Measurements from ENCODE around the gene PLXNC1. TPM values are rescaled to one million over a fixed set of nuclear protein-coding genes. Genes with fewer than 3 reads are reported as not detected.
A peak's percentile ranks its signal among the peaks of the same experiment; 100 is the strongest.

PLXNC1 gene
- total and polyA plus RNA-seq, 4 donors: 0.71 to 12.0 (median 3.3) TPM

GRCh38 chr12:94304566-94305061 lies 156.2 kb downstream of the PLXNC1 start:
- Histone ChIP-seq H3K9ac (ENCODE audit: low read depth in 1 of 2, low read length in 2 of 2) (no peak overlapping the region), H3K9me3 (ENCODE audit: control insufficient read depth in 4 of 4, low read length in 3 of 4) (no peaks in the 10 kb centered on the region), H3K27me3 (ENCODE audit: control insufficient read depth in 4 of 4, insufficient read depth in 4 of 4, low read length in 3 of 4) (no peaks in the 10 kb centered on the region), H3K27ac (ENCODE audit: low read depth in 1 of 2, low read length in 2 of 2) (no peak overlapping the region), H3K36me3 (ENCODE audit: control insufficient read depth in 4 of 4, insufficient read depth in 3 of 4, low read depth in 1 of 4, low read length in 3 of 4) (peaks cover 0 to 18% (median 2%) of the 10 kb centered on the region in 4 donors), H3K4me1 (ENCODE audit: control insufficient read depth in 4 of 4, insufficient read depth in 4 of 4, low read length in 3 of 4) (peaks cover 0 to 6% (median 2%) of the 10 kb centered on the region in 4 donors), H3K4me3 (ENCODE audit: low read depth in 1 of 3, low read length in 3 of 3) (no peak overlapping the region)
- 96% methylated on average over 3 of the region's 3 CpGs for WGBS
- no peak for DNase-seq (ENCODE audit: low spot score)
- TF ChIP-seq, protein P1, sequence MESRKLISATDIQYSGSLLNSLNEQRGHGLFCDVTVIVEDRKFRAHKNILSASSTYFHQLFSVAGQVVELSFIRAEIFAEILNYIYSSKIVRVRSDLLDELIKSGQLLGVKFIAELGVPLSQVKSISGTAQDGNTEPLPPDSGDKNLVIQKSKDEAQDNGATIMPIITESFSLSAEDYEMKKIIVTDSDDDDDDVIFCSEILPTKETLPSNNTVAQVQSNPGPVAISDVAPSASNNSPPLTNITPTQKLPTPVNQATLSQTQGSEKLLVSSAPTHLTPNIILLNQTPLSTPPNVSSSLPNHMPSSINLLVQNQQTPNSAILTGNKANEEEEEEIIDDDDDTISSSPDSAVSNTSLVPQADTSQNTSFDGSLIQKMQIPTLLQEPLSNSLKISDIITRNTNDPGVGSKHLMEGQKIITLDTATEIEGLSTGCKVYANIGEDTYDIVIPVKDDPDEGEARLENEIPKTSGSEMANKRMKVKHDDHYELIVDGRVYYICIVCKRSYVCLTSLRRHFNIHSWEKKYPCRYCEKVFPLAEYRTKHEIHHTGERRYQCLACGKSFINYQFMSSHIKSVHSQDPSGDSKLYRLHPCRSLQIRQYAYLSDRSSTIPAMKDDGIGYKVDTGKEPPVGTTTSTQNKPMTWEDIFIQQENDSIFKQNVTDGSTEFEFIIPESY (IDR thresholded peaks at IDR 0.05): no peak
- TF ChIP-seq RXRA (IDR thresholded peaks at IDR 0.05): no peak
- TF ChIP-seq, protein P2, sequence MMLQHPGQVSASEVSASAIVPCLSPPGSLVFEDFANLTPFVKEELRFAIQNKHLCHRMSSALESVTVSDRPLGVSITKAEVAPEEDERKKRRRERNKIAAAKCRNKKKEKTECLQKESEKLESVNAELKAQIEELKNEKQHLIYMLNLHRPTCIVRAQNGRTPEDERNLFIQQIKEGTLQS (IDR thresholded peaks at IDR 0.05): no peak
- TF ChIP-seq HNF4G (IDR thresholded peaks at IDR 0.05): no peak

DNA sequence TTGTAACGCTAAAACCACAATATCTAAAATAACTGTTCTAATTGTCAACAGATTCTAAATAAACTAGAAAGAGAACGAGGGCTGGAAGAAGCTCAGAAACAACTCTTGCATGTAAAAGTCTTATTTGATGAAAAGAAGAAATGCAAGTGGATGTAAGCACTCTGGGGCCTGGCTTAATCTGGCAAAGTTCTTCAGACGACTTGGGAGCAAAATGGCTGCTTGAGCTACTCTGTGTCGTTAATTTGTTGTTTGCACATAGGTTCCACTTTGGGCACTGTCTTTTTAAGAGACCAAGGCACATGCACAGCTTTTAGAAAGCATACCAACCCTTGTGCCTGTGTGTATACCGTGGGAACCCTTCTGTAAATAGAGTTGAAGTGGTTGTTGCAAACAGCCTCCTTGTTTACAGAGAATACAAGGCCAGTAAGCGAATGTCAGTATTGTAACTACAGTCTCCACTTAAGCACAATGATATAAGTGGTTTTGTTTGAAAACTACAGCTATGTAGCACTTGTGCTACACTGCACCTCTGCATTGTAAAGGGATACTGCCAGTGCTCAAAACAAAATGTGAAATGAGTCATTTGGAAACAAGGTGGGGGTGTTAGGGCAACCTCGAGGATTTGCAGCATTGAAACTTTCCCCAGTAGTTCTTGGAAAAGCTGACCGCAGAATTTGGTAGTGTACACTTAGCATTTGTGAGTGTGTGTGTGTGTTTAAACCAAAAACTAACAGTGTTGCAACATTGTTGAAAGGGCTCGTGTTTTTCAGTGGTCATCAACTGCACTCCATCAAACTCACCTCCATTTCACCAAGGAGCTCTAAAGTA lies 157.0 kb downstream of the PLXNC1 start:
- Histone ChIP-seq H3K36me3 (ENCODE audit: control insufficient read depth in 4 of 4, insufficient read depth in 3 of 4, low read depth in 1 of 4, low read length in 3 of 4) (peaks cover 0 to 18% (median 2%) of the 10 kb centered on the region in 4 donors), H3K27ac (ENCODE audit: low read depth in 1 of 2, low read length in 2 of 2) (no peak overlapping the region)

More for the DNA sequence above, 157.0 kb downstream of the PLXNC1 start:
- peak; percentile 33 to 72 for TF ChIP-seq JUND (IDR thresholded peaks at IDR 0.05)
- TF ChIP-seq TAF1 (conservative IDR thresholded peaks at IDR 0.05): no peak
- TF ChIP-seq, protein P1 (IDR thresholded peaks at IDR 0.05): no peak
- TF ChIP-seq FOXA2 (IDR thresholded peaks at IDR 0.05): peak; percentile 29
- no peak for TF ChIP-seq GABPA (IDR thresholded peaks at IDR 0.05 in 1 of 2, conservative IDR thresholded peaks at IDR 0.05 in 1 of 2)
- no peak for TF ChIP-seq EGR1 (IDR thresholded peaks at IDR 0.05; ENCODE audit: low read depth in 2 of 2)
- TF ChIP-seq, protein P2 (IDR thresholded peaks at IDR 0.05): peak; percentile 24
- TF ChIP-seq SP1 (IDR thresholded peaks at IDR 0.05): peak; percentile 57
- peak; percentile 6 for TF ChIP-seq YY1 (IDR thresholded peaks at IDR 0.05)
- peak in 1 of 2 donors; percentile 38 for TF ChIP-seq RAD21 (IDR thresholded peaks at IDR 0.05)
- peak in 1 of 2 donors; percentile 33 for TF ChIP-seq HNF4A (conservative IDR thresholded peaks at IDR 0.05)
- TF ChIP-seq, protein P3, sequence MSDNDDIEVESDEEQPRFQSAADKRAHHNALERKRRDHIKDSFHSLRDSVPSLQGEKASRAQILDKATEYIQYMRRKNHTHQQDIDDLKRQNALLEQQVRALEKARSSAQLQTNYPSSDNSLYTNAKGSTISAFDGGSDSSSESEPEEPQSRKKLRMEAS (IDR thresholded peaks at IDR 0.05): peak; percentile 25
- TF ChIP-seq RXRA (IDR thresholded peaks at IDR 0.05): peak; percentile 14 to 26
- no peaks in the 10 kb centered on the region for H3K9me3 ChIP-seq (ENCODE audit: control insufficient read depth in 4 of 4, low read length in 3 of 4)
- WGBS: 54% methylated on average over 9 of the region's 9 CpGs
- no peak overlapping the region for H3K9ac ChIP-seq (ENCODE audit: low read depth in 1 of 2, low read length in 2 of 2)
- peaks cover 0 to 6% (median 2%) of the 10 kb centered on the region in 4 donors for H3K4me1 ChIP-seq (ENCODE audit: control insufficient read depth in 4 of 4, insufficient read depth in 4 of 4, low read length in 3 of 4)
- DNase-seq (ENCODE audit: low spot score): no peak
- no peaks in the 10 kb centered on the region for H3K27me3 ChIP-seq (ENCODE audit: control insufficient read depth in 4 of 4, insufficient read depth in 4 of 4, low read length in 3 of 4)
- no peak overlapping the region for H3K4me3 ChIP-seq (ENCODE audit: low read depth in 1 of 3, low read length in 3 of 3)
